Coronary artery (tissue), 2 donors: ENCODE data around the gene NACA.
A peak's percentile ranks its signal among the peaks of the same experiment; 100 is the strongest.
"Not testable (repeated sequence)": the region's sequence is repeated elsewhere in the genome, so short reads cannot be mapped to it uniquely, and the experiment has no call there.

ENCODE experiments used
- DNase-seq: peaks from one replicate; pipeline ENCODE4 v3.0.0-alpha.2; 2017; ENCODE audit warnings: low spot score
- H3K27ac ChIP-seq, 2 donors: fragments of 200-600 bp; sonication (generic); one replicate each; pipeline ENCODE4 v1.5.1; 2016 to 2019
- H3K4me3 ChIP-seq: fragments of 200-600 bp; sonication (generic); 2 replicates; pipeline ENCODE4 v1.5.1; 2016; ENCODE audit warnings: mild to moderate bottlenecking, moderate library complexity
- CTCF ChIP-seq: fragments of 200-600 bp; sonication (generic); IDR thresholded peaks from one replicate; pipeline ENCODE4 v1.5.1; 2019; ENCODE audit warnings: antibody characterized with exemption

NACA gene

GRCh38 chr12:56751712-56752598 lies 26.9 kb upstream of the NACA start, which contains the start of gene PRIM1:
TSS of gene PRIM1 (minus strand) at chr12:56752323. CDS start at chr12:56752298, 25 bp downstream.
- H3K4me3 ChIP-seq, result peak within 1 kb of the TSS; percentile 89
- TF ChIP-seq CTCF, result no peak
- H3K27ac ChIP-seq, result peak within 1 kb of the TSS; percentile 1 to 70
- DNase-seq, result peak; percentile 81

- not testable (repeated sequence) for H3K4me3 ChIP-seq, H3K27ac ChIP-seq, DNase-seq
Observed at GRCh38 chr12:56750596-56750995, 25.5 kb upstream of the NACA start.

GRCh38 chr12:56749853-56750252 lies 24.8 kb upstream of the NACA start:
- DNase-seq, result no peak
- Histone ChIP-seq H3K4me3 (no peak overlapping the region), H3K27ac (no peak overlapping the region)
- TF ChIP-seq CTCF, result no peak

GRCh38 chr12:56749359-56749758 lies 24.3 kb upstream of the NACA start:
- H3K27ac ChIP-seq, result no peak overlapping the region
- no peak overlapping the region for H3K4me3 ChIP-seq
- DNase-seq, result no peak
- TF ChIP-seq CTCF, result no peak

- DNase-seq, result no peak
- no peak for TF ChIP-seq CTCF
- Histone ChIP-seq H3K27ac (no peak overlapping the region), H3K4me3 (no peak overlapping the region)
Observed at GRCh38 chr12:56728139-56728861, 3.2 kb upstream of the NACA start.

GRCh38 chr12:56726196-56726675 lies 1.1 kb upstream of the NACA start:
- peak overlapping the region; percentile 84 to 94 for H3K27ac ChIP-seq
- peak overlapping the region; percentile 76 for H3K4me3 ChIP-seq
- DNase-seq, result not testable (repeated sequence)

- Histone ChIP-seq H3K4me3 (peak overlapping the region; percentile 76), H3K27ac (peak overlapping the region; percentile 84 to 94)
- DNase-seq, result no peak
- TF ChIP-seq CTCF, result no peak
Observed at GRCh38 chr12:56725723-56726102, 614 bp upstream of the NACA start.

- DNase-seq, result no peak
- Histone ChIP-seq H3K27ac (peak overlapping the region; percentile 84 to 94), H3K4me3 (peak overlapping the region; percentile 76)
- no peak for TF ChIP-seq CTCF
Observed at GRCh38 chr12:56724701-56724971, 463 bp downstream of the NACA start.
